Omental fat pad (tissue), 4 donors: ENCODE measurements around the gene MON2. TPM values are rescaled to one million over a fixed set of nuclear protein-coding genes. Genes with fewer than 3 reads are reported as not detected.

Experiments used
- ATAC-seq: fragments of 150-250 bp; one replicate; pipeline ENCODE4 v1.9.1; 2016; ENCODE audit warnings: mild to moderate bottlenecking, moderate library complexity; ENCODE audit not compliant: low FRiP score
- DNase-seq: peaks from one replicate; pipeline ENCODE4 v3.0.0-alpha.2; 2019; ENCODE audit warnings: low spot score
- CTCF ChIP-seq, 3 donors: fragments of 450-650 bp; IDR thresholded peaks; one replicate each; pipeline ENCODE4 v1.5.1; 2016 to 2017; ENCODE audit warnings: antibody characterized with exemption in 3 of 3, mild to moderate bottlenecking in 3 of 3, moderate library complexity in 2 of 3
- total RNA-seq, 4 donors: library from RNA; depleted of rRNA; stranded (reverse); fragments of >200 nt; gene quantifications; one replicate each; pipeline ENCODE4 v1.1.0, GENCODE V29; 2016

MON2 gene
- total RNA-seq, 4 donors from 2014 or later = 65.6 to 107 (median 73.9) TPM

DNA sequence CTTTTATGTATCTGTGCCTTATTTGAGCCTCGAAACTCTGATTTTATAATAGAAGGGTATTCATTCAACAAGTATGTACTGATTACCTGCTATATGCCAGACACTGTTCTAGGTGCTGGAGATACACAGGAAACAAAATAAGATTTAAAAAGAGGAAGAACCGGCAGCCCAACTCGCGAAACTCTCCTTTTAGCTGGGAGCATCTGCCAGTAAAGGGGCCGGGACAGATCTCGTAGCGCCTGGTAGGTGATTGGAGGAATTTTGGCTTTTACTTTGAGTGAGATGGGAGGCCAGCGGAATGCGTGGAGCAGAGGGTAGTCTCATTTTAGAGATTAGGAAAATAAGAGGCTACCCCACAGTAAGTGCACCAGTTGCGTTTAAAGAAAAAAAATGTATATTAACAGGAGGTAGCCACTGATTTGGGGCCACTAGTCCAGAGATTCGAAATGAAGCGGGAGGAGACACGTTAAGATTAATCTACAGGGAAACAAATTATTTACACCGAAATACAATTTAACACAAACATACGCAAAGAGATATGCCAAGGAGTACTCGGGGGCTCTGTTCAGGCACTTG is 520 bp upstream of the MON2 start:
- ATAC-seq (peak; percentile 77), DNase-seq (no peak)
- TF ChIP-seq CTCF (IDR thresholded peaks at IDR 0.05) = no peak

GRCh38 chr12:62468397-62468796 is 1.8 kb downstream of the MON2 start:
- no peak for TF ChIP-seq CTCF (IDR thresholded peaks at IDR 0.05)
- ATAC-seq = no peak

DNA sequence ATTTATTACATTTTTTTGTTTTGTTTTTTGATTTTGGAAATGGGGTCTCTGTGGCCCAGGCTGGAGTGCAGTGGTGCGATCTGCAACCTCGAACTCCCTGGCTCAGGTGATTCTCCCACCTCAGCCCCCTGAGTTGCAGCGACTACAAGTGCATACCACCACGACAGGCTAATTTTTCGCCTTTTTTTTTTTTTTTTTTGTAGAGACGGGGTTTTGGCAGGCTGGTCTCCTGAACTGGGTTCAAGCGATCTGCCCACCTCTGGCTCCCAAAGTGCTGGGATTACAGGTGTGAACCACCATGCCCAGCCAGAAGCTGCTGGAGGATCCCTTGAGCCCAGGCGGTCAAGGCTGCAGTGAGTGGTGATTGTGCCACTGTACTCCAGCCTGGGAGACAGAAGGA is 2.3 kb downstream of the MON2 start:
- ATAC-seq (no peak), DNase-seq (no peak)
- TF ChIP-seq CTCF (IDR thresholded peaks at IDR 0.05) = no peak

More at GRCh38 chr12:62468397-62468796, 1.8 kb downstream of the MON2 start:
- no peak for DNase-seq

DNA sequence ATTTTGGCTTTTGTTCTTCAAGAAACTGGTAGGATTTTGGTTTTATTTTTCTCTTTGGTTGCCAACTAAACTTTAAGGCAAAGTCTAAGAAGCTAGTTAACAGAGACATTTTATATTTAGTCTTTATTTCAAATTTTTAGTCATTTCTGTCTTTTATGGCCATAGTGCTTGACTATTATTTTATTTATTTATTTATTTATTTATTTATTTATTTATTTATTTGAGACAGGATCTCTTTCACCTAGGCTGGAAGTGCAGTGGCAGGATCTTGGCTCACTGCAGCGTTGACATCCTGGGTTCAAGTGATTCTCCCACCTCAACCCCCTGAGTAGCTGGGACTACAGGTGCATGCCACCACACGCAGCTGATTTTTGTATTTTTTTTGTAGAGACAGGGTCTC is 3.1 kb downstream of the MON2 start:
- no peak for DNase-seq
- no peak for TF ChIP-seq CTCF (IDR thresholded peaks at IDR 0.05)
- no peak for ATAC-seq

DNA sequence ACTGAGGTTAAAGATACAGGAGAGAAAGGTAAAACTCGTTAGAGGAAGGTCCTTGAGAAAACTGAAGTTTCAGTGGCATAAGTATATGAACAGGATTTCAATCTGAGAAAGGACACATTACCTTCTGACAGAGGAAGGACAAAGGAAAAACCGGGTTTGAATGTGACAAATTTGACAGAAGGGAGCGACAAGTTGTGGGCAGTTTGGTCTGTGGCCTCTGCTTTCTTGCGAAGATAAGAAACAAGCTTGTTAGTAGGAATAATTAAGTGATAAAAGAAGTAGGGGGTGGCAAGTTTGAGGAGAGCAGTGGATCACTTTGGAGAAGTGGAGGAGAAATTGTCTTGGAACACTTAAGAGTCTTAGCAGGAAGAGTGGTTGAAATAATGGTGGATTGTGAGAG is 5.1 kb downstream of the MON2 start:
- DNase-seq (no peak), ATAC-seq (no peak)

GRCh38 chr12:62472472-62472871 is 5.8 kb downstream of the MON2 start:
- TF ChIP-seq CTCF (IDR thresholded peaks at IDR 0.05) = no peak
- DNase-seq (no peak), ATAC-seq (no peak)

More for the DNA sequence above, 5.1 kb downstream of the MON2 start:
- TF ChIP-seq CTCF (IDR thresholded peaks at IDR 0.05) = no peak

- ATAC-seq = no peak
- DNase-seq = no peak
- no peak for TF ChIP-seq CTCF (IDR thresholded peaks at IDR 0.05)
These were observed 15.4 kb downstream of the MON2 start for GRCh38 chr12:62481843-62482540.
